GM12878 (cell line): ENCODE data around the gene C6orf62.
A peak's percentile ranks its signal among the peaks of the same experiment; 100 is the strongest.

Experiments
- ASH2L ChIP-seq: fragments of 300-600, 200-600 bp; sonication (generic); IDR thresholded peaks from 2 replicates; pipeline ENCODE4 v1.6.1; 2017; ENCODE audit warnings: low read depth, mild to moderate bottlenecking, borderline replicate concordance
- CBX5 ChIP-seq: sonication (generic); IDR thresholded peaks from 2 replicates; pipeline ENCODE4 v1.6.1; 2016; ENCODE audit warnings: low read depth, moderate library complexity, mild to moderate bottlenecking, inconsistent platforms
- CREM ChIP-seq: IDR thresholded peaks from 2 replicates; pipeline ENCODE4 v1.6.1; 2014; ENCODE audit warnings: antibody characterized with exemption, low read depth
- EP300 ChIP-seq, 2 experiments: fragments of 150-350 bp in 1 of 2; IDR thresholded peaks; 2 replicates each; pipeline ENCODE4 v1.6.1; 2011 to 2012; ENCODE audit warnings: low read depth in 2 of 2, low read length in 2 of 2, borderline replicate concordance in 1 of 2, improper control_type of control experiment in 1 of 2, inconsistent platforms in 1 of 2; ENCODE audit not compliant: control insufficient read depth in 1 of 2
- FOS ChIP-seq: IDR thresholded peaks from 3 replicates; pipeline ENCODE4 v1.6.1; 2011; ENCODE audit warnings: borderline replicate concordance; ENCODE audit not compliant: insufficient read length; ENCODE audit errors: extremely low read depth
- GABPA ChIP-seq: IDR thresholded peaks from 2 replicates; pipeline ENCODE4 v1.6.1; 2014; ENCODE audit warnings: antibody characterized with exemption, low read depth, mild to moderate bottlenecking, inconsistent platforms
- POLR2A ChIP-seq: IDR thresholded peaks from 2 replicates; pipeline ENCODE4 v1.6.1; 2011; ENCODE audit warnings: low read depth, mild to moderate bottlenecking, low read length
- POLR2AphosphoS5 ChIP-seq: IDR thresholded peaks from 2 replicates; pipeline ENCODE4 v1.6.1; 2011; ENCODE audit warnings: mild to moderate bottlenecking, low read length, inconsistent platforms
- TF ChIP-seq, protein P1 (sequence below), 3 experiments: IDR thresholded peaks in 2 of 3; conservative IDR thresholded peaks in 1 of 3; 2 replicates each; pipeline ENCODE4 v1.5.1; 2011; ENCODE audit warnings: low read depth in 3 of 3, low read length in 3 of 3, mild to moderate bottlenecking in 3 of 3, control low read depth in 2 of 3, moderate library complexity in 2 of 3, inconsistent platforms in 1 of 3, mixed read lengths in 1 of 3; ENCODE audit not compliant: control insufficient read depth in 2 of 3, insufficient read depth in 1 of 3; ENCODE audit errors: extremely low read depth in 1 of 3
- TF ChIP-seq, protein P2 (sequence below): IDR thresholded peaks from 2 replicates; pipeline ENCODE4 v1.6.1; 2012; ENCODE audit warnings: mild to moderate bottlenecking, low read depth, low read length
- TF ChIP-seq, protein P3 (sequence below): fragments of 450-650 bp; IDR thresholded peaks from 2 replicates; pipeline ENCODE4 v1.6.1; 2016; ENCODE audit warnings: mild to moderate bottlenecking, moderate library complexity, borderline replicate concordance
- TF ChIP-seq, protein P4 (sequence below): fragments of 450-650 bp; IDR thresholded peaks from 2 replicates; pipeline ENCODE4 v1.6.1; 2016; ENCODE audit warnings: mild to moderate bottlenecking

GRCh38 chr6:24666641-24667377 lies 52.1 kb downstream of the C6orf62 start, which contains the start of the genes ACOT13 and TDP2:
- TF ChIP-seq EP300 (IDR thresholded peaks at IDR 0.05; ENCODE audit: borderline replicate concordance in 1 of 2, control insufficient read depth in 1 of 2, low read depth in 2 of 2, low read length in 2 of 2) (peak in 1 of 2 experiments; percentile 63; a peak in 2 of 4 replicates), ASH2L (0 out of 2 replicates have a peak, but pooled peaks have one; percentile 26), POLR2A (peak; percentile 90), GABPA (peak; percentile 81), CREM (0 out of 2 replicates have a peak, but pooled peaks have one; percentile 52), POLR2AphosphoS5 (peak; percentile 82), CBX5 (peak; percentile 82), FOS (no peak)
- TF ChIP-seq, protein P1, sequence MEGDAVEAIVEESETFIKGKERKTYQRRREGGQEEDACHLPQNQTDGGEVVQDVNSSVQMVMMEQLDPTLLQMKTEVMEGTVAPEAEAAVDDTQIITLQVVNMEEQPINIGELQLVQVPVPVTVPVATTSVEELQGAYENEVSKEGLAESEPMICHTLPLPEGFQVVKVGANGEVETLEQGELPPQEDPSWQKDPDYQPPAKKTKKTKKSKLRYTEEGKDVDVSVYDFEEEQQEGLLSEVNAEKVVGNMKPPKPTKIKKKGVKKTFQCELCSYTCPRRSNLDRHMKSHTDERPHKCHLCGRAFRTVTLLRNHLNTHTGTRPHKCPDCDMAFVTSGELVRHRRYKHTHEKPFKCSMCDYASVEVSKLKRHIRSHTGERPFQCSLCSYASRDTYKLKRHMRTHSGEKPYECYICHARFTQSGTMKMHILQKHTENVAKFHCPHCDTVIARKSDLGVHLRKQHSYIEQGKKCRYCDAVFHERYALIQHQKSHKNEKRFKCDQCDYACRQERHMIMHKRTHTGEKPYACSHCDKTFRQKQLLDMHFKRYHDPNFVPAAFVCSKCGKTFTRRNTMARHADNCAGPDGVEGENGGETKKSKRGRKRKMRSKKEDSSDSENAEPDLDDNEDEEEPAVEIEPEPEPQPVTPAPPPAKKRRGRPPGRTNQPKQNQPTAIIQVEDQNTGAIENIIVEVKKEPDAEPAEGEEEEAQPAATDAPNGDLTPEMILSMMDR (IDR thresholded peaks at IDR 0.05 in 2 of 3, conservative IDR thresholded peaks at IDR 0.05 in 1 of 3; ENCODE audit: control insufficient read depth in 2 of 3, extremely low read depth in 1 of 3, insufficient read depth in 1 of 3, low read depth in 3 of 3, low read length in 3 of 3) = peak; percentile 24 to 55 (median 51); a peak in 5 of 6 replicates
- TF ChIP-seq, protein P2, sequence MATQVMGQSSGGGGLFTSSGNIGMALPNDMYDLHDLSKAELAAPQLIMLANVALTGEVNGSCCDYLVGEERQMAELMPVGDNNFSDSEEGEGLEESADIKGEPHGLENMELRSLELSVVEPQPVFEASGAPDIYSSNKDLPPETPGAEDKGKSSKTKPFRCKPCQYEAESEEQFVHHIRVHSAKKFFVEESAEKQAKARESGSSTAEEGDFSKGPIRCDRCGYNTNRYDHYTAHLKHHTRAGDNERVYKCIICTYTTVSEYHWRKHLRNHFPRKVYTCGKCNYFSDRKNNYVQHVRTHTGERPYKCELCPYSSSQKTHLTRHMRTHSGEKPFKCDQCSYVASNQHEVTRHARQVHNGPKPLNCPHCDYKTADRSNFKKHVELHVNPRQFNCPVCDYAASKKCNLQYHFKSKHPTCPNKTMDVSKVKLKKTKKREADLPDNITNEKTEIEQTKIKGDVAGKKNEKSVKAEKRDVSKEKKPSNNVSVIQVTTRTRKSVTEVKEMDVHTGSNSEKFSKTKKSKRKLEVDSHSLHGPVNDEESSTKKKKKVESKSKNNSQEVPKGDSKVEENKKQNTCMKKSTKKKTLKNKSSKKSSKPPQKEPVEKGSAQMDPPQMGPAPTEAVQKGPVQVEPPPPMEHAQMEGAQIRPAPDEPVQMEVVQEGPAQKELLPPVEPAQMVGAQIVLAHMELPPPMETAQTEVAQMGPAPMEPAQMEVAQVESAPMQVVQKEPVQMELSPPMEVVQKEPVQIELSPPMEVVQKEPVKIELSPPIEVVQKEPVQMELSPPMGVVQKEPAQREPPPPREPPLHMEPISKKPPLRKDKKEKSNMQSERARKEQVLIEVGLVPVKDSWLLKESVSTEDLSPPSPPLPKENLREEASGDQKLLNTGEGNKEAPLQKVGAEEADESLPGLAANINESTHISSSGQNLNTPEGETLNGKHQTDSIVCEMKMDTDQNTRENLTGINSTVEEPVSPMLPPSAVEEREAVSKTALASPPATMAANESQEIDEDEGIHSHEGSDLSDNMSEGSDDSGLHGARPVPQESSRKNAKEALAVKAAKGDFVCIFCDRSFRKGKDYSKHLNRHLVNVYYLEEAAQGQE = no peak
- TF ChIP-seq, protein P3, sequence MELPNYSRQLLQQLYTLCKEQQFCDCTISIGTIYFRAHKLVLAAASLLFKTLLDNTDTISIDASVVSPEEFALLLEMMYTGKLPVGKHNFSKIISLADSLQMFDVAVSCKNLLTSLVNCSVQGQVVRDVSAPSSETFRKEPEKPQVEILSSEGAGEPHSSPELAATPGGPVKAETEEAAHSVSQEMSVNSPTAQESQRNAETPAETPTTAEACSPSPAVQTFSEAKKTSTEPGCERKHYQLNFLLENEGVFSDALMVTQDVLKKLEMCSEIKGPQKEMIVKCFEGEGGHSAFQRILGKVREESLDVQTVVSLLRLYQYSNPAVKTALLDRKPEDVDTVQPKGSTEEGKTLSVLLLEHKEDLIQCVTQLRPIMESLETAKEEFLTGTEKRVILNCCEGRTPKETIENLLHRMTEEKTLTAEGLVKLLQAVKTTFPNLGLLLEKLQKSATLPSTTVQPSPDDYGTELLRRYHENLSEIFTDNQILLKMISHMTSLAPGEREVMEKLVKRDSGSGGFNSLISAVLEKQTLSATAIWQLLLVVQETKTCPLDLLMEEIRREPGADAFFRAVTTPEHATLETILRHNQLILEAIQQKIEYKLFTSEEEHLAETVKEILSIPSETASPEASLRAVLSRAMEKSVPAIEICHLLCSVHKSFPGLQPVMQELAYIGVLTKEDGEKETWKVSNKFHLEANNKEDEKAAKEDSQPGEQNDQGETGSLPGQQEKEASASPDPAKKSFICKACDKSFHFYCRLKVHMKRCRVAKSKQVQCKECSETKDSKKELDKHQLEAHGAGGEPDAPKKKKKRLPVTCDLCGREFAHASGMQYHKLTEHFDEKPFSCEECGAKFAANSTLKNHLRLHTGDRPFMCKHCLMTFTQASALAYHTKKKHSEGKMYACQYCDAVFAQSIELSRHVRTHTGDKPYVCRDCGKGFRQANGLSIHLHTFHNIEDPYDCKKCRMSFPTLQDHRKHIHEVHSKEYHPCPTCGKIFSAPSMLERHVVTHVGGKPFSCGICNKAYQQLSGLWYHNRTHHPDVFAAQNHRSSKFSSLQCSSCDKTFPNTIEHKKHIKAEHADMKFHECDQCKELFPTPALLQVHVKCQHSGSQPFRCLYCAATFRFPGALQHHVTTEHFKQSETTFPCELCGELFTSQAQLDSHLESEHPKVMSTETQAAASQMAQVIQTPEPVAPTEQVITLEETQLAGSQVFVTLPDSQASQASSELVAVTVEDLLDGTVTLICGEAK = peak; percentile 93
- TF ChIP-seq, protein P4, sequence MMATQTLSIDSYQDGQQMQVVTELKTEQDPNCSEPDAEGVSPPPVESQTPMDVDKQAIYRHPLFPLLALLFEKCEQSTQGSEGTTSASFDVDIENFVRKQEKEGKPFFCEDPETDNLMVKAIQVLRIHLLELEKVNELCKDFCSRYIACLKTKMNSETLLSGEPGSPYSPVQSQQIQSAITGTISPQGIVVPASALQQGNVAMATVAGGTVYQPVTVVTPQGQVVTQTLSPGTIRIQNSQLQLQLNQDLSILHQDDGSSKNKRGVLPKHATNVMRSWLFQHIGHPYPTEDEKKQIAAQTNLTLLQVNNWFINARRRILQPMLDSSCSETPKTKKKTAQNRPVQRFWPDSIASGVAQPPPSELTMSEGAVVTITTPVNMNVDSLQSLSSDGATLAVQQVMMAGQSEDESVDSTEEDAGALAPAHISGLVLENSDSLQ = peak; percentile 27; the same call in 1 of the 2 replicates
